CD4-positive, alpha-beta T cell treated with Interleukin-17A for 4 hours (primary cell): ENCODE data around the gene KCNJ14.

Source experiments
- DNase-seq: peaks from one replicate; pipeline ENCODE4 v3.0.0-alpha.2; 2020; ENCODE audit warnings: mixed read lengths

The KCNJ14 gene

GRCh38 chr19:48445606-48446481, 9.5 kb upstream of the KCNJ14 start, which contains the start of gene GRWD1:
Gene GRWD1, plus strand, starts transcription at chr19:48445983. Its CDS starts 23 bp downstream, at chr19:48446006.
- peak; percentile 95 for DNase-seq

GRCh38 chr19:48446579-48446978, 8.8 kb upstream of the KCNJ14 start:
- DNase-seq: no peak

- DNase-seq: no peak
These were observed 6.8 kb upstream of the KCNJ14 start for GRCh38 chr19:48448563-48448962.

- DNase-seq: no peak
These were observed 4.9 kb upstream of the KCNJ14 start for GRCh38 chr19:48450441-48450840.

- DNase-seq: no peak
These were observed 4.5 kb upstream of the KCNJ14 start for GRCh38 chr19:48450863-48451262.

- no peak for DNase-seq
These were observed 3.8 kb upstream of the KCNJ14 start for GRCh38 chr19:48451624-48452023.

- DNase-seq: no peak
These were observed 2.8 kb upstream of the KCNJ14 start for GRCh38 chr19:48452289-48453190.

GRCh38 chr19:48454150-48454730, 1.1 kb upstream of the KCNJ14 start:
- DNase-seq: no peak

- no peak for DNase-seq
These were observed 661 bp downstream of the KCNJ14 start for GRCh38 chr19:48455908-48456562.

GRCh38 chr19:48456864-48457263, 1.5 kb downstream of the KCNJ14 start:
- DNase-seq: no peak

- no peak for DNase-seq
These were observed 2.6 kb downstream of the KCNJ14 start for GRCh38 chr19:48458016-48458415.

GRCh38 chr19:48461651-48461981, 6.2 kb downstream of the KCNJ14 start:
- no peak for DNase-seq

GRCh38 chr19:48461982-48462655, 6.7 kb downstream of the KCNJ14 start:
- DNase-seq: no peak

GRCh38 chr19:48465215-48465614, 9.8 kb downstream of the KCNJ14 start:
- no peak for DNase-seq

GRCh38 chr19:48466561-48467325, 11.4 kb downstream of the KCNJ14 start:
- no peak for DNase-seq

- peak; percentile 99 for DNase-seq
These were observed 13.5 kb downstream of the KCNJ14 start for GRCh38 chr19:48468772-48469288.

- peak; percentile 82 for DNase-seq
These were observed 14.0 kb downstream of the KCNJ14 start, which contains the start of gene CYTH2 for GRCh38 chr19:48469289-48469881. Gene CYTH2, plus strand, starts transcription at chr19:48469369. Its CDS starts 139 bp downstream, at chr19:48469508.

GRCh38 chr19:48469934-48470680, 14.7 kb downstream of the KCNJ14 start:
- no peak for DNase-seq

- DNase-seq: no peak
These were observed 15.5 kb downstream of the KCNJ14 start for GRCh38 chr19:48470856-48471255.

GRCh38 chr19:48471836-48472235, 16.5 kb downstream of the KCNJ14 start:
- no peak for DNase-seq
